ENCODE data around the gene ATXN2L.

Gene ATXN2L

DNA sequence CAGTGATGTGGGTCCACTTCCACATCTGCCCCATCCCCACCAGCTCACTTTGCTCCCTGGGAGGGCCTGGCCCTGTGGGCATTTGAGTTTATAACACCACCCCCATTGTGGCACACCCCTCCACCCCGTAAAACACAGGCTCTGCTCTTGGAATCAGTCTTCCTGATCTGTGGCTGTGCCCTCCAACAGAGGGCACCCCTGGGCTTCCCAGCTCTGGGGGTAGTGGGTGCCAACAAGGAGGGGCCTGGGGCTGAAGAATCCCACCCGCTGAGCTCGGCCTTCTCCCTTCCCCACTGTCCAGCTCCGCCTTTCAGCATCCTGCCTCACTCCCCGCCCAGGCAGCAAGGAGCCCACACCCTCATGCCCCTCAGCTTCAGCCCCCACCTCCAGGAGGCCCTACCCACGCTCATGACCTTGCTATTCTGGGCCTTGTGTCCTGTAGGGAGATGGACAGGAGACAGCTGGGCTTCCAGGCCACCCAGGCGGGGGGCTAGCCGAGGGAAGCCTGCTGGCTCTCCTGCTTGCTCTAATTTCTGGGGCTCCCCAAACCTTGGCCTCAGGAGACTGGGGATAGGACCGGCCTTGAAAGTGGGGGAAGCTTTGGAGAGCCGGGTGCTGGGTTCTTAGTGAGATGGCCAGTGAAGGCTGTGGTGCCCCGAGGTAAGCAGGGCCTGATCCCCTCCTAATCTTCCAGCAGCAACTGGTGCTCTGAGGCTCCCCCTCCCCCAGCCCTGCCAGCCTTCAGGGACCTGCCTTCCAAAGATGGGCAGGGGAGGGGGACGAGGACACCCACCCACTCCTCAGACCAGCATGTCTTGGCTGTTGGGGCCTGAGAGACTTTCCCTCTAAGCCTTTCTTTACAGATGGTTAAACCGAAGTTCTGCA lies 52.6 kb downstream of the ATXN2L start (continued):
- TF ChIP-seq ZSCAN5A (tag by site-specific recombination; IDR thresholded peaks at IDR 0.05) = no peak
- TF ChIP-seq ZNF521 (tag by site-specific recombination; IDR thresholded peaks at IDR 0.05) = no peak
- TF ChIP-seq ZNF146 (tag by site-specific recombination; IDR thresholded peaks at IDR 0.05) = no peak
- TF ChIP-seq, protein P1, sequence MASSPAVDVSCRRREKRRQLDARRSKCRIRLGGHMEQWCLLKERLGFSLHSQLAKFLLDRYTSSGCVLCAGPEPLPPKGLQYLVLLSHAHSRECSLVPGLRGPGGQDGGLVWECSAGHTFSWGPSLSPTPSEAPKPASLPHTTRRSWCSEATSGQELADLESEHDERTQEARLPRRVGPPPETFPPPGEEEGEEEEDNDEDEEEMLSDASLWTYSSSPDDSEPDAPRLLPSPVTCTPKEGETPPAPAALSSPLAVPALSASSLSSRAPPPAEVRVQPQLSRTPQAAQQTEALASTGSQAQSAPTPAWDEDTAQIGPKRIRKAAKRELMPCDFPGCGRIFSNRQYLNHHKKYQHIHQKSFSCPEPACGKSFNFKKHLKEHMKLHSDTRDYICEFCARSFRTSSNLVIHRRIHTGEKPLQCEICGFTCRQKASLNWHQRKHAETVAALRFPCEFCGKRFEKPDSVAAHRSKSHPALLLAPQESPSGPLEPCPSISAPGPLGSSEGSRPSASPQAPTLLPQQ (tag by site-specific recombination; IDR thresholded peaks at IDR 0.05) = no peak
- TF ChIP-seq INSM2 (tag by site-specific recombination; IDR thresholded peaks at IDR 0.05) = no peak
- TF ChIP-seq GLIS2 (tag by site-specific recombination; IDR thresholded peaks at IDR 0.05) = peak; percentile 29; the same call in 1 of the 2 replicates
- TF ChIP-seq ZNF10 (tag by site-specific recombination; IDR thresholded peaks at IDR 0.05) = no peak
- TF ChIP-seq, protein P2, sequence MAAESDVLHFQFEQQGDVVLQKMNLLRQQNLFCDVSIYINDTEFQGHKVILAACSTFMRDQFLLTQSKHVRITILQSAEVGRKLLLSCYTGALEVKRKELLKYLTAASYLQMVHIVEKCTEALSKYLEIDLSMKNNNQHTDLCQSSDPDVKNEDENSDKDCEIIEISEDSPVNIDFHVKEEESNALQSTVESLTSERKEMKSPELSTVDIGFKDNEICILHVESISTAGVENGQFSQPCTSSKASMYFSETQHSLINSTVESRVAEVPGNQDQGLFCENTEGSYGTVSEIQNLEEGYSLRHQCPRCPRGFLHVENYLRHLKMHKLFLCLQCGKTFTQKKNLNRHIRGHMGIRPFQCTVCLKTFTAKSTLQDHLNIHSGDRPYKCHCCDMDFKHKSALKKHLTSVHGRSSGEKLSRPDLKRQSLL (tag by site-specific recombination; IDR thresholded peaks at IDR 0.05) = no peak
- peak; percentile 72; the same call in 1 of the 2 replicates for TF ChIP-seq EGR2 (tag by site-specific recombination; IDR thresholded peaks at IDR 0.05; ENCODE audit: low read depth)
- TF ChIP-seq ZNF561 (tag by site-specific recombination; IDR thresholded peaks at IDR 0.05; ENCODE audit: borderline replicate concordance) = no peak
- TF ChIP-seq ZNF280C (tag by site-specific recombination; IDR thresholded peaks at IDR 0.05) = no peak
- TF ChIP-seq, protein P3, sequence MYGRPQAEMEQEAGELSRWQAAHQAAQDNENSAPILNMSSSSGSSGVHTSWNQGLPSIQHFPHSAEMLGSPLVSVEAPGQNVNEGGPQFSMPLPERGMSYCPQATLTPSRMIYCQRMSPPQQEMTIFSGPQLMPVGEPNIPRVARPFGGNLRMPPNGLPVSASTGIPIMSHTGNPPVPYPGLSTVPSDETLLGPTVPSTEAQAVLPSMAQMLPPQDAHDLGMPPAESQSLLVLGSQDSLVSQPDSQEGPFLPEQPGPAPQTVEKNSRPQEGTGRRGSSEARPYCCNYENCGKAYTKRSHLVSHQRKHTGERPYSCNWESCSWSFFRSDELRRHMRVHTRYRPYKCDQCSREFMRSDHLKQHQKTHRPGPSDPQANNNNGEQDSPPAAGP (tag by site-specific recombination; IDR thresholded peaks at IDR 0.05) = no peak
- no peak for TF ChIP-seq ZNF2 (tag by site-specific recombination; IDR thresholded peaks at IDR 0.05)
- no peak for TF ChIP-seq ZNF701 (tag by site-specific recombination; IDR thresholded peaks at IDR 0.05)
- no peak for TF ChIP-seq ZNF600 (tag by site-specific recombination; IDR thresholded peaks at IDR 0.05)
- TF ChIP-seq TCF7L2 (IDR thresholded peaks at IDR 0.05; ENCODE audit: borderline replicate concordance, low read depth, low read length) = no peak
- TF ChIP-seq, protein P4, sequence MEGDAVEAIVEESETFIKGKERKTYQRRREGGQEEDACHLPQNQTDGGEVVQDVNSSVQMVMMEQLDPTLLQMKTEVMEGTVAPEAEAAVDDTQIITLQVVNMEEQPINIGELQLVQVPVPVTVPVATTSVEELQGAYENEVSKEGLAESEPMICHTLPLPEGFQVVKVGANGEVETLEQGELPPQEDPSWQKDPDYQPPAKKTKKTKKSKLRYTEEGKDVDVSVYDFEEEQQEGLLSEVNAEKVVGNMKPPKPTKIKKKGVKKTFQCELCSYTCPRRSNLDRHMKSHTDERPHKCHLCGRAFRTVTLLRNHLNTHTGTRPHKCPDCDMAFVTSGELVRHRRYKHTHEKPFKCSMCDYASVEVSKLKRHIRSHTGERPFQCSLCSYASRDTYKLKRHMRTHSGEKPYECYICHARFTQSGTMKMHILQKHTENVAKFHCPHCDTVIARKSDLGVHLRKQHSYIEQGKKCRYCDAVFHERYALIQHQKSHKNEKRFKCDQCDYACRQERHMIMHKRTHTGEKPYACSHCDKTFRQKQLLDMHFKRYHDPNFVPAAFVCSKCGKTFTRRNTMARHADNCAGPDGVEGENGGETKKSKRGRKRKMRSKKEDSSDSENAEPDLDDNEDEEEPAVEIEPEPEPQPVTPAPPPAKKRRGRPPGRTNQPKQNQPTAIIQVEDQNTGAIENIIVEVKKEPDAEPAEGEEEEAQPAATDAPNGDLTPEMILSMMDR (tag by site-specific recombination; IDR thresholded peaks at IDR 0.05) = peak; percentile 36; the same call in 1 of the 2 replicates
- TF ChIP-seq ZNF391 (tag by site-specific recombination; IDR thresholded peaks at IDR 0.05; ENCODE audit: borderline replicate concordance, low read depth) = no peak
